ENCODE measurements around the gene GPR155.

DNA sequence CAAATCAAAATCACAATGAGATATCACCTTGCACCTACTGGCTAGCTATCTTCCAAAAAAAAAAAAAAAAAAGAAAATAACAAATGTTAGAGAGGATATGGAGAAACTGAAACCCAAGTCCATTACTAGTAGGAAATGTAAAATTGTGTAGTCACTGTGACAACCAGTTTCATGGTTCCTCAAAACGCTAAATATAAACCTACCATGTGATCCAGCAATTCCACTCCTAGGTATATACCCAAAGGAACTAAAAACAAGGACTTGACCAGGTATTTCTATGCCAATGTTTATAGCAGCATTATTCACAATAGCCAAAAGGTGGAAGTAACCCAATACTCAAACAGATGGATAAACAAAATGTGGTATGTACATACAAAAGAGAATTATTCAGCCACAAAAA lies 103.0 kb downstream of the GPR155 start:
- no peak for TF ChIP-seq EZH2 (IDR thresholded peaks at IDR 0.05; ENCODE audit: borderline replicate concordance, low read depth, low read length, severe bottlenecking)
- TF ChIP-seq, protein P1, sequence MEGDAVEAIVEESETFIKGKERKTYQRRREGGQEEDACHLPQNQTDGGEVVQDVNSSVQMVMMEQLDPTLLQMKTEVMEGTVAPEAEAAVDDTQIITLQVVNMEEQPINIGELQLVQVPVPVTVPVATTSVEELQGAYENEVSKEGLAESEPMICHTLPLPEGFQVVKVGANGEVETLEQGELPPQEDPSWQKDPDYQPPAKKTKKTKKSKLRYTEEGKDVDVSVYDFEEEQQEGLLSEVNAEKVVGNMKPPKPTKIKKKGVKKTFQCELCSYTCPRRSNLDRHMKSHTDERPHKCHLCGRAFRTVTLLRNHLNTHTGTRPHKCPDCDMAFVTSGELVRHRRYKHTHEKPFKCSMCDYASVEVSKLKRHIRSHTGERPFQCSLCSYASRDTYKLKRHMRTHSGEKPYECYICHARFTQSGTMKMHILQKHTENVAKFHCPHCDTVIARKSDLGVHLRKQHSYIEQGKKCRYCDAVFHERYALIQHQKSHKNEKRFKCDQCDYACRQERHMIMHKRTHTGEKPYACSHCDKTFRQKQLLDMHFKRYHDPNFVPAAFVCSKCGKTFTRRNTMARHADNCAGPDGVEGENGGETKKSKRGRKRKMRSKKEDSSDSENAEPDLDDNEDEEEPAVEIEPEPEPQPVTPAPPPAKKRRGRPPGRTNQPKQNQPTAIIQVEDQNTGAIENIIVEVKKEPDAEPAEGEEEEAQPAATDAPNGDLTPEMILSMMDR (IDR thresholded peaks at IDR 0.05; ENCODE audit: borderline replicate concordance, extremely low read depth, low read length, poor library complexity, severe bottlenecking), result no peak

All from DND-41 (cell line).